ENCODE data around the gene VAPB.

DNA sequence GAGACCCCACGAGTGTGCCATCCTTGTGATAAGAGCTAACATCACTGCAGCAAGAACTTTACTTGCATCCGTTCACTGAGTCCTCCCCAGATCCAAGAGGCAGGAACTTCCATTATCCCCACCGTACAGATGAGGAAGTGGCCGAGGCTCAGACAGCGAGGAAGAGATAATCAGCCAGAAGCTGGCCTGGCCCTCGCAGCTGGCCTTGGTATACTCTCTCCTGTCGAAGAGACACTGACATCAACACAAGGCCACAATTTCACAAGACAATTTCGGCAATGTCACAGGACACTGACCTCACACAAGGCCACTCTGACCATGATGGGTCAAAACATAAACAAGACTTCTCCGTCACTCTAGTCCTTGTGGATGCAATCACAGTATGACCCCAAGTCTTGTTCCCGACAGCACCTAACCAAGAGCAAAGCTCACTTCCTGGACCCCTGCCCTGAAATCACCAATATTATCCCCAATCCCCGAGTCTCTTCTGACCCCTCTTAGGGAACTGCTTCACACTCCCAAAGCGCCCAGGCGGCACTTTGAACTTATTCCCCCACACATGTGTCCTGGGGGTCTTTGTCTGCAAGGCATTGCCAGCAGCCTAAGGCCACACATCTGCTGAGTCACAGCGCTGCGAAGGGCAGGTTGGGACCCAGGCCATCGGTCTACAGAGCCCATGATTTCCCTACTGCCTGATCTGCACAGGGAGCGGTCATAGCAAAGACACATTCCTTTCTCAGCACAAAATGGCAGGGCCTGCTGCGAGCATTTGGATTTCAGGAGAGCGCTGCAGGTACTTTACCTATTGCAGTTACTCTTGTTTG, 14.8 kb upstream of the VAPB start:
- TF ChIP-seq ARNT (IDR thresholded peaks at IDR 0.05) (no peak), ELF4 (IDR thresholded peaks at IDR 0.05) (no peak), CTBP1 (IDR thresholded peaks at IDR 0.05; ENCODE audit: borderline replicate concordance) (no peak), LEF1 (IDR thresholded peaks at IDR 0.05; ENCODE audit: borderline replicate concordance) (no peak), ZNF384 (IDR thresholded peaks at IDR 0.05) (no peak), FOXK2 (IDR thresholded peaks at IDR 0.05) (no peak), SP1 (IDR thresholded peaks at IDR 0.05) (no peak)
